ENCODE results near the gene CCDC12.

GRCh38 chr3:47014036-47014435, 37.5 kb upstream of the CCDC12 start:
- TF ChIP-seq CTCF (IDR thresholded peaks at IDR 0.05; ENCODE audit: insufficient read depth, low read length, poor library complexity, severe bottlenecking) (no peak), EZH2phosphoT487 (conservative IDR thresholded peaks at IDR 0.05; ENCODE audit: low read length) (no peak)

Measured in SU-DHL-6 (cell line).